ENCODE results near the gene METRN.

METRN gene

DNA sequence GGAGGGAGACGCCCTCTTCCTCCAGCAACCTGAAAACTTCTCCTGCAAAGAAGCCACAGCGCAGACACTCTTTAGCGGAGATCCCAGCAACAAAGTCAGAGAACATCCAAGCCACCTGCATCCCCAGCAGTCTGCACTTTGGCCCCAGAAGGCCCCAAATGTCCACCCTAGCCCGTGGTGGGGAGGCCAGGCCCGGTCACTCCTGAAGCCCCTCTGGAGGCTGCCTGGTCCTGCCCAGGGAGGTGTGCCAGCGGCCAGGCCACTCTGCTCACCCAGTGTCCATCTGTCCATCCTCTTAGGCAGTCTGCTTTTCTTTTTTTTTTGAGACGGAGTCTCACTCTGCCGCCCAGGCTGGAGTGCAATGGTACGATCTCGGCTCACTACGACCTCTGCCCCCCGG is 17.4 kb downstream of the METRN start:
- Histone ChIP-seq H3K36me3 (ENCODE audit: low read depth) (peaks cover 26% of the 10 kb centered on the region), H3K9me3 (ENCODE audit: severe bottlenecking) (no peaks in the 10 kb centered on the region), H3K27ac (ENCODE audit: poor library complexity, severe bottlenecking) (no peak overlapping the region), H3K27me3 (ENCODE audit: insufficient read depth, poor library complexity, severe bottlenecking) (no peaks in the 10 kb centered on the region), H3K4me1 (ENCODE audit: insufficient read depth, poor library complexity, severe bottlenecking) (no peaks in the 10 kb centered on the region), H3K4me3 (ENCODE audit: severe bottlenecking) (no peak overlapping the region)
- ATAC-seq (ENCODE audit: low read depth) (no peak), DNase-seq (ENCODE audit: low spot score) (no peak)
- TF ChIP-seq, protein P1, sequence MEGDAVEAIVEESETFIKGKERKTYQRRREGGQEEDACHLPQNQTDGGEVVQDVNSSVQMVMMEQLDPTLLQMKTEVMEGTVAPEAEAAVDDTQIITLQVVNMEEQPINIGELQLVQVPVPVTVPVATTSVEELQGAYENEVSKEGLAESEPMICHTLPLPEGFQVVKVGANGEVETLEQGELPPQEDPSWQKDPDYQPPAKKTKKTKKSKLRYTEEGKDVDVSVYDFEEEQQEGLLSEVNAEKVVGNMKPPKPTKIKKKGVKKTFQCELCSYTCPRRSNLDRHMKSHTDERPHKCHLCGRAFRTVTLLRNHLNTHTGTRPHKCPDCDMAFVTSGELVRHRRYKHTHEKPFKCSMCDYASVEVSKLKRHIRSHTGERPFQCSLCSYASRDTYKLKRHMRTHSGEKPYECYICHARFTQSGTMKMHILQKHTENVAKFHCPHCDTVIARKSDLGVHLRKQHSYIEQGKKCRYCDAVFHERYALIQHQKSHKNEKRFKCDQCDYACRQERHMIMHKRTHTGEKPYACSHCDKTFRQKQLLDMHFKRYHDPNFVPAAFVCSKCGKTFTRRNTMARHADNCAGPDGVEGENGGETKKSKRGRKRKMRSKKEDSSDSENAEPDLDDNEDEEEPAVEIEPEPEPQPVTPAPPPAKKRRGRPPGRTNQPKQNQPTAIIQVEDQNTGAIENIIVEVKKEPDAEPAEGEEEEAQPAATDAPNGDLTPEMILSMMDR (IDR thresholded peaks at IDR 0.05; ENCODE audit: poor library complexity, severe bottlenecking), result no peak

DNA sequence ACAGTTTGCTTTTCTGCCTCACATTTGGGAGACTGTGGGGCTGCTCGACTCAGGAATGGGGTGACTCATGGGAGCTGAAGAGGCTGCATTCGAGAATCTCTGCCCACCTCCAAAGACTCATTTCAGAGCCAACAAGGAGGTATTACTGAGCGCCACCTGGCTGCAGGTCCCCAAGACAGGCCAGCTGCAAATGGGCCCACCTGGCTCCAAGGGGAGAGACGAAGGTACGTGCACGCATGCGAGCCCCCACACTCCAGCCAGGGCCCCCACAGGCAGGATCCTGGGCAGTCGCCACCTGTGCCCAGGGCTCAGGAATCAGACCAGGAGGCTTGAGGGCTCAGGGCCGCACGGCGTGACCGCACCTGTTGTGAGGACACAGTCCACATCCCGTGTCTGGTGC is 18.0 kb downstream of the METRN start:
- DNase-seq (ENCODE audit: low spot score), result no peak
- H3K4me3 ChIP-seq (ENCODE audit: severe bottlenecking), result no peak overlapping the region
- no peaks in the 10 kb centered on the region for H3K27me3 ChIP-seq (ENCODE audit: insufficient read depth, poor library complexity, severe bottlenecking)
- H3K9me3 ChIP-seq (ENCODE audit: severe bottlenecking), result no peaks in the 10 kb centered on the region
- peaks cover 29% of the 10 kb centered on the region for H3K36me3 ChIP-seq (ENCODE audit: low read depth)
- H3K27ac ChIP-seq (ENCODE audit: poor library complexity, severe bottlenecking), result no peak overlapping the region
- no peak for ATAC-seq (ENCODE audit: low read depth)
- H3K4me1 ChIP-seq (ENCODE audit: insufficient read depth, poor library complexity, severe bottlenecking), result no peaks in the 10 kb centered on the region
- TF ChIP-seq, protein P1 (IDR thresholded peaks at IDR 0.05; ENCODE audit: poor library complexity, severe bottlenecking), result peak; percentile 20

DNA sequence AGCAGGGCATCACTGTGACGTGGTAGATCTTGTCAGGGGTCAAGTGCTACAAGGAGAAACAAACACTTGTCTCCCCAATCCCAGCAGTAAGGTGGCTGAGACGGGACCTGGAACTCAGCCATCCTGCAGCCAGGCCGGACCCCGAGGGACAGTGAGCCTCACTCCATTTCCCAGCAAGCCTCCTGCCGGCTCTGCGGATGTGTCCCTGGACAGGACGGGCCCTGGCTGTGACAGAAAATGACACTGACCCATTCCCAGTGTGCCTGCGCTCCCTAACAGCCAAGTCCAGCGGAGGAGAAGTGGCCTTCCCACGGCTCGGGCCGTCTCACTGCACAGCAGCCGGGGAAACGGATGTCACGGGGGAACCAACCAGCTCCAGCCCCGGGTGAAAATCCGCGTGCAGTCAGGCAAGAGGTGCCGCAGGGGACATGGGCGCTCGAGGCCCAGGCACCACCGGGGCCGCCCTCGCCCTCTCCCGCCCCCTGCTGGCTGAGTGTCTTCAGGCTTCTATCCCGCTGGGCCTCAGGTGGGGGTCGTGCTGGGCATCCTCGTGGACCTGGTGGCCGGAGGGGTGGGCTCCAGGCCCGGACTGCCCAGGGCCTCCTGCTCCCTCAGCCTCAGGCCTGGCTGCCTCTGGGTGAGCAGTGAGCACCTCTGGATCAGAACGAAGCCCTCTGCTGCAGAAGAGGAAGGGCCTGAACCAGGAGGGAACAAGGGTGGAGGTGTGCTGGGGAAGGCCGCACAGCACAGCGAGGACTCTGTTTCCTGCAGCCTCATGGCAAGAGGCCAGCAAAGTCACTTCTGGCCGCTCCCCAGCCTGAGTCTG is 18.7 kb downstream of the METRN start:
- DNase-seq (ENCODE audit: low spot score) (peak; percentile 68), ATAC-seq (ENCODE audit: low read depth) (no peak)
- Histone ChIP-seq H3K4me3 (ENCODE audit: severe bottlenecking) (no peak overlapping the region), H3K36me3 (ENCODE audit: low read depth) (peaks cover 31% of the 10 kb centered on the region), H3K27me3 (ENCODE audit: insufficient read depth, poor library complexity, severe bottlenecking) (no peaks in the 10 kb centered on the region), H3K27ac (ENCODE audit: poor library complexity, severe bottlenecking) (no peak overlapping the region), H3K9me3 (ENCODE audit: severe bottlenecking) (no peaks in the 10 kb centered on the region), H3K4me1 (ENCODE audit: insufficient read depth, poor library complexity, severe bottlenecking) (no peaks in the 10 kb centered on the region)
- TF ChIP-seq, protein P1 (IDR thresholded peaks at IDR 0.05; ENCODE audit: poor library complexity, severe bottlenecking), result no peak

DNA sequence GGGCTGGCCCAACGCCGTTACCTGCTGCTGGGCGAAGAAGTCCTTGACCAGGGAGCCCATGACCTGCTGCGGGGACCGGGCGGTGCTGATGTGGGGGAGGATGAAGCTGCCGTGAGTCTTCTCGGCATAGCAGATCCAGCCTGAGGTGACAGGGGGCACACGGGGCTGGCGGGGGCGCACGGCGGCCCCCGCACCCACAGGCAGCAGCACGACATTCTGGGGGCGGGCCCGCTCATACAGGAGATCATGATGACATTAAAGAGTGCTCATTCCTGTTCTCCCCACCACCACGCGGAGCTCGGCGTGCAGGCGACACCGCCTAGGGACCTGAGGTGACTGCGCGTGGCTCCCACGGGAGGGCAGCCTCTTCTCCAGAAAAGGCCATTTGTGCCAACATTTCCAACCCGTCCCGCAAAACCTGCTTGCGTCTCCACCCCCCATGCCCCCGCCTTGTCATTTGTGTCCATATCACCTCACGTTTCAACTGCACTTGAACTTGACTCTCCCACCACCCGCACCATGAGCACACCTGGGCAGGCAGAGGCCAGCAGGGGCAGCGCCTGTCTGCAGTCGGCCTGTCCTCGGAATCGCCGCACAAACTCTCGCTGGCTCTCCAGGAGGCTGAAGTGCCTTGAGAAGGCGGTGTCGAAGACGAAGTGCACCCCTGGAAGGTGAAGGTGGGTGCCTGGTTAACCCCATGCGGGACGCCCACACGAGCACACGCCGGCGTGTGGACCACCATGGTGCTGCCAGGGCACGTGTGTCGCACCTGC is 19.5 kb downstream of the METRN start:
- TF ChIP-seq, protein P1 (IDR thresholded peaks at IDR 0.05; ENCODE audit: poor library complexity, severe bottlenecking), result no peak
- Histone ChIP-seq H3K4me1 (ENCODE audit: insufficient read depth, poor library complexity, severe bottlenecking) (no peaks in the 10 kb centered on the region), H3K27ac (ENCODE audit: poor library complexity, severe bottlenecking) (no peak overlapping the region), H3K4me3 (ENCODE audit: severe bottlenecking) (no peak overlapping the region), H3K27me3 (ENCODE audit: insufficient read depth, poor library complexity, severe bottlenecking) (no peaks in the 10 kb centered on the region), H3K9me3 (ENCODE audit: severe bottlenecking) (no peaks in the 10 kb centered on the region), H3K36me3 (ENCODE audit: low read depth) (peaks cover 34% of the 10 kb centered on the region)
- DNase-seq (ENCODE audit: low spot score) (peak; percentile 66), ATAC-seq (ENCODE audit: low read depth) (no peak)
